H7 (cell line): ENCODE data around the gene TMC2. TPM values are rescaled to one million over a fixed set of nuclear protein-coding genes. Genes with fewer than 3 reads are reported as not detected.

Experiments
- DNase-seq: peaks from one replicate; pipeline ENCODE4 v3.0.0; 2012
- H3K27me3 ChIP-seq: 2 replicates; pipeline ENCODE4 v1.6.0; 2011; ENCODE audit warnings: mild to moderate bottlenecking, low read length; ENCODE audit not compliant: control insufficient read depth, insufficient read depth
- H3K36me3 ChIP-seq: replicated peaks from 2 replicates; pipeline ENCODE4 v1.5.1; 2011; ENCODE audit warnings: low read length; ENCODE audit not compliant: control insufficient read depth, insufficient read depth
- H3K4me3 ChIP-seq: 2 replicates; pipeline ENCODE4 v1.5.1; 2011; ENCODE audit warnings: low read depth, mild to moderate bottlenecking, control low read depth, low read length, moderate library complexity; ENCODE audit not compliant: insufficient read depth
- total RNA-seq: library from RNA; depleted of rRNA; stranded (reverse); fragments of >200 nt; shearing (Covaris generic); gene quantifications from 2 replicates; pipeline ENCODE4 v1.2.3, GENCODE V29; 2014

Gene TMC2
- total RNA-seq, 1 experiment from 2014 or later: not detected

DNA sequence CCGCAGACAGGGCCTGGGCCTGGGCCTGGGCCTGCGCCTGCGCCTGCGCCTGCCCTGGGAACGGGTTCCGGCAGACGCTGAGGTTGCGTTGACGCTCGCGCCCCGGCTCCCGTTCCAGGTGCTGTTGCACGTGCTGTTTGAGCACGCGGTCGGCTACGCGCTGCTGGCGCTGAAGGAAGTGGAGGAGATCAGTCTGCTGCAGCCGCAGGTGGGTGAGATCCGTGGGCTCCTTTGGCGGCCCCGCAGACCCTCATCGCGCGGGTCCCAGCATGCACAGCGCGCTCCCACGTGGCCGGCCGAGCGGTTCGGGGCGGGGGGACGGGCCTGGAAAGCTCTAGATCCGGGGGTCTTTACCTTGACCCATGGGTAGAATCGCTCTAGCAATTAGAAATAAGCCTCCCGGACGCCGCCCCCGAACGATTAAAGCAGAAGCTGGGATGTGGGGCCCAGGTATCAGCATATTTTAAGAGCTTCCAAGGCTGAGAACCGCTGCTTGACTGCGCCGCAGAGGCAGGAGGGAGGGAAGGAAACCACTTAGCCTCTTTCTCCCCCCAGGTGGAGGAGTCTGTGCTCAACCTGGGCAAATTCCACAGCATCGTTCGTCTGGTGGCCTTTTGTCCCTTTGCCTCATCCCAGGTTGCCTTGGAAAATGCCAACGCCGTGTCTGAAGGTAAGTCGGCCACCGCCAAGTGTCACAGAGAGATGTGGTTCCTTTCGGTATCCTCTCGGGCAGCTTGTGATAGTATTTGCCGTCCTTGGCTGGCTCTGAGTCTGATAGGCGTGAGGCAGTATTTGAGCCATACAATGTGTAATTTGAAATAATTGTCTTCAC lies 116.6 kb downstream of the TMC2 start:
- Histone ChIP-seq H3K4me3 (peak overlapping the region; percentile 99), H3K27me3 (no peaks in the 10 kb centered on the region), H3K36me3 (peaks cover 44% of the 10 kb centered on the region)
- DNase-seq: peak; percentile 72

DNA sequence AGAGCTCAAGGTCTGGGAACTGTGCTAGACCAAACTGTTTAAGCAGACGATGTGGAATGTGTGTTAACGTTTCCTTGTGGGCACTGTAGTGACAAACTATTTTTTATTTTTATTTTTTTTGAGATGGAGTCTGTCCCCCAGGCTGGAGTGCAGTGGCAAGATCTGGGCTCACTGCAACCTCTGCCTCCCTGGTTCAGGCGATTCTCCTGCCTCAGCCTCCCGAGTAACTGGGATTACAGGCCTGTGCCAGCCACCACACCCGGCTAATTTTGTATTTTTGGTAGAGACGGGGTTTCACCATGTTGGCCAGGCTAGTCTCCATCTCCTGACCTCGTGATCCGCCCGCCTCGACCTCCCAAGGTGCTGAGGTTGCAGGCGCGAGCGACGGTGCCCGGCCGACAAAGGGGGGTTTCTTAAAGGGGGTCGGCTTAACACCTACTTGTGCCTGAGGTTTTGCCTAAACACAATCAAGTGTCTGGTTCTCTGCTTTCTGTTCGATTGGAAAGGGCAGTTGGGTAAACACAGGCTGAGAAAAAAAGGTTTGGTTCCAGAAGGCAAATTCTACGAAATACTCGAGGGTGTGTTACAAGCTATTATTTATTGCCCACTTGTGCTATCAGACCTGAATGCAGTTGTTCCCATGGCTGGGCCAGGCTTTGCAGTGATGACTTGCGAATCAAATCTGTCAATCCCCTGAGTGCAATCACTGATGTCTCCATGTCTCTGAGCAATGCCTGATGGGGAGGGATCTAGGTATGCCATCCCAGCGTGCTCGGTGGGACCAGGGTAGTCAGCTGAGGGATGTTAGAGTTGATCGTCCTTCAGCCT lies 117.4 kb downstream of the TMC2 start:
- peak; percentile 10 for DNase-seq
- peaks cover 49% of the 10 kb centered on the region for H3K36me3 ChIP-seq

DNA sequence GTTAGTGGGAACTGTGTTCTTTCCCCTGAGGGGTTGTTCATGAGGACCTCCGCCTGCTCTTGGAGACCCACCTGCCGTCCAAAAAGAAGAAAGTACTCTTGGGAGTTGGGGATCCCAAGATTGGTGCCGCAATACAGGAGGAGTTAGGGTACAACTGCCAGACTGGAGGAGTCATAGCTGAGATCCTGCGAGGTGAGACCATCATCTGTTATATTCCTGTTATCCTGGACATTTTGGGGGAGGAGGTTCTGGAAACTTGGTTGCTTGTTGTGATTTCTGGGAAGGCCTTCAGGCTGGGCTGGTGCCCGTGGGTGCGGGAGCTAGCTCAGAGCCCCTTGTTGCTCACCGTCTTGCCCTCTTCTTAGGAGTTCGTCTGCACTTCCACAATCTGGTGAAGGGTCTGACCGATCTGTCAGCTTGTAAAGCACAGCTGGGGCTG lies 118.0 kb downstream of the TMC2 start:
- DNase-seq: no peak
- Histone ChIP-seq H3K4me3 (peak overlapping the region; percentile 99; the same call in 1 of the 2 replicates), H3K27me3 (no peaks in the 10 kb centered on the region), H3K36me3 (peaks cover 55% of the 10 kb centered on the region)

More for the DNA sequence above, 117.4 kb downstream of the TMC2 start:
- Histone ChIP-seq H3K27me3 (no peaks in the 10 kb centered on the region), H3K4me3 (peak overlapping the region; percentile 99)

DNA sequence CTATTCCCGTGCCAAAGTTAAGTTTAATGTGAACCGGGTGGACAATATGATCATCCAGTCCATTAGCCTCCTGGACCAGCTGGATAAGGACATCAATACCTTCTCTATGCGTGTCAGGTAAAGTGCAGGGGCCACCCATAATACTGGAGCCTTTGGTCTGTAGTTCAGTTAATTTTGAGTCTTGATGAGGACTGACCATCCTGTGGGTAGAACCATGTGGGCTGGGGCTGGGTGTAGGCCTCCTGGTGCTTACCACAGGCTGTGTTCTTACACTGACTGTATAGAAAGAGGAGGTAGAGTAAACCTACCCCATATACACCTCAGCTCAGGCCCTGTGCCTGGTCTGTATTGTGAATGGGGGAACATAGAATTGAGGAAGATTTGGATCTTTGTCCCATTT lies 118.5 kb downstream of the TMC2 start:
- Histone ChIP-seq H3K36me3 (peaks cover 59% of the 10 kb centered on the region), H3K27me3 (no peaks in the 10 kb centered on the region), H3K4me3 (no peak overlapping the region)
- no peak for DNase-seq

DNA sequence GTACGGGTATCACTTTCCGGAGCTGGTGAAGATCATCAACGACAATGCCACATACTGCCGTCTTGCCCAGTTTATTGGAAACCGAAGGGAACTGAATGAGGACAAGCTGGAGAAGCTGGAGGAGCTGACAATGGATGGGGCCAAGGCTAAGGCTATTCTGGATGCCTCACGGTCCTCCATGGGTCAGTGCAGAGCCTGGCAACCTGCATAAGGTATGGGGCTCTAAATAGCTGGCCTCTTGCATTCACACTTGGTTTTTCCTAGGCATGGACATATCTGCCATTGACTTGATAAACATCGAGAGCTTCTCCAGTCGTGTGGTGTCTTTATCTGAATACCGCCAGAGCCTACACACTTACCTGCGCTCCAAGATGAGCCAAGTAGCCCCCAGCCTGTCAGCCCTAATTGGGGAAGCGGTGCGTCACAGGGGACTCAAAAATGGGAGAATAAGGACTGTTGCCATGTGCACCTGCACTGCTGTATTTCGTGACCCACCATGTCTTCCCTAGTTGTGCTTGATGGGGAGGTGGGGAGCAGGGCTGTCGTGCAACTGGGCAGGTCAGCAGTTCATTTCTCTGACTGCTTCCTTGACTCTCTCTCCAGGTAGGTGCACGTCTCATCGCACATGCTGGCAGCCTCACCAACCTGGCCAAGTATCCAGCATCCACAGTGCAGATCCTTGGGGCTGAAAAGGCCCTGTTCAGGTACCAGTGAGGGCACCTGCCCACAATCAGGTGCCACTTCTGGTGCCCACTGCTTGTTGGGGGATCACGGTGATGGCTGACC lies 119.2 kb downstream of the TMC2 start:
- no peaks in the 10 kb centered on the region for H3K27me3 ChIP-seq
- no peak for DNase-seq
- no peak overlapping the region for H3K4me3 ChIP-seq
- peaks cover 64% of the 10 kb centered on the region for H3K36me3 ChIP-seq

DNA sequence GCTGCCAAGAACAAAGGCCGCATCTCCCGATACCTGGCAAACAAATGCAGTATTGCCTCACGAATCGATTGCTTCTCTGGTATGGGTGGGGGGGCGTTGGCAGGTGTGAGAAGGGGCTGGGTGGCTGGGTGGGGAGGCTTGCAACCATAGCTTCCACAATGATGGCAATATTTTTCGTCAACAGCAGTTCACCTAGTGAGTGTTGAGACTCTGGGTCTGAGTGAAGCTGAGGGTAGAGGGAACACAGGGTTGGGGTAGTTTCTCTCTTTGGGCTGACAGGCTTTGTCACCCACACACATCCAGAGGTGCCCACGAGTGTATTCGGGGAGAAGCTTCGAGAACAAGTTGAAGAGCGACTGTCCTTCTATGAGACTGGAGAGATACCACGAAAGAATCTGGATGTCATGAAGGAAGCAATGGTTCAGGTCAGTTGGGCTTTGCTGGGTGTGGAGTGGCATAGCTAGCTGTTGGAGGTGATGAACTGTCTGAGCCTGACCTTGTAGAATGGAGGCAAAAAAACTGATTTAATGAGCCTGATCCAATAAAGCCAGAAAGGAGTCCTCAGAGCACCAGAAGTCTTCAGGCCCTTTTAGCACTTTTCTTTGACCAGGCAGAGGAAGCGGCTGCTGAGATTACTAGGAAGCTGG lies 120.2 kb downstream of the TMC2 start:
- H3K36me3 ChIP-seq: peaks cover 70% of the 10 kb centered on the region
- DNase-seq: no peak
- H3K27me3 ChIP-seq: no peaks in the 10 kb centered on the region
- H3K4me3 ChIP-seq: no peak overlapping the region

DNA sequence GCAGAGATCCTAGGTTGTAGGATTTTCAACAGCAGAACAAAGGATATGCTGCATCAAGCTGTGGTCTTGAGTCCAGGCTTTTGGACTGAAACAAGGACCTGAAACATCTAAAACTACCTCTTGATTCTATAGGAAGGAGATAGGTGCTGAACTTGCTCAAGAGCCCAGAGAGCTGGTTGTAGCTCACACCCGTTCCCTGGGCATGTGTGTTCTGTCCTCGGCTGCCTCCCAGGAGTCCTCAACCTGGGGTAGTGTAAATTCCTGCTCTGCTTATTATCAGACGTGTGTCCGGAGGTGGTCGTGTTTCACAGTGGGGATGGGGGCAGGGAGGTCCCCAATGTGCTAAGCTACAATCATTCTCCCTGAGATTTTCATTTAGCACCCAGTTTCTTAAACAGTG lies 120.9 kb downstream of the TMC2 start:
- Histone ChIP-seq H3K36me3 (peaks cover 75% of the 10 kb centered on the region), H3K27me3 (no peaks in the 10 kb centered on the region), H3K4me3 (no peak overlapping the region)
- no peak for DNase-seq

DNA sequence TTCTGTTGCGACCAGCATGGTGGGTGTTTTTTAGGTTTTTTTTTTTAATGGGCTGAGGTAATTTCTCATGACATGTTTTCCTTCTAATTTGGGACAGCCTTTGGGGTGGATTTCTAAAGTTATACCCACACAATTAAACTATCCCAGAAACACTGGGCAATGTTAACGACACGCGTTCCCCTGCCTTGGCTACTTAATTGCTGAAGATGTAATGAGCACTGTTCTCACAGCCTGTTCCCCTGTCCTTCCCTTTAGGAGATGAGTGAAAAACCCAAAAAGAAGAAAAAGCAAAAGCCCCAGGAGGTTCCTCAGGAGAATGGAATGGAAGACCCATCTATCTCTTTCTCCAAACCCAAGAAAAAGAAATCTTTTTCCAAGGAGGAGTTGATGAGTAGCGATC lies 121.3 kb downstream of the TMC2 start:
- Histone ChIP-seq H3K4me3 (no peak overlapping the region), H3K27me3 (no peaks in the 10 kb centered on the region), H3K36me3 (peaks cover 77% of the 10 kb centered on the region)
- DNase-seq: no peak

DNA sequence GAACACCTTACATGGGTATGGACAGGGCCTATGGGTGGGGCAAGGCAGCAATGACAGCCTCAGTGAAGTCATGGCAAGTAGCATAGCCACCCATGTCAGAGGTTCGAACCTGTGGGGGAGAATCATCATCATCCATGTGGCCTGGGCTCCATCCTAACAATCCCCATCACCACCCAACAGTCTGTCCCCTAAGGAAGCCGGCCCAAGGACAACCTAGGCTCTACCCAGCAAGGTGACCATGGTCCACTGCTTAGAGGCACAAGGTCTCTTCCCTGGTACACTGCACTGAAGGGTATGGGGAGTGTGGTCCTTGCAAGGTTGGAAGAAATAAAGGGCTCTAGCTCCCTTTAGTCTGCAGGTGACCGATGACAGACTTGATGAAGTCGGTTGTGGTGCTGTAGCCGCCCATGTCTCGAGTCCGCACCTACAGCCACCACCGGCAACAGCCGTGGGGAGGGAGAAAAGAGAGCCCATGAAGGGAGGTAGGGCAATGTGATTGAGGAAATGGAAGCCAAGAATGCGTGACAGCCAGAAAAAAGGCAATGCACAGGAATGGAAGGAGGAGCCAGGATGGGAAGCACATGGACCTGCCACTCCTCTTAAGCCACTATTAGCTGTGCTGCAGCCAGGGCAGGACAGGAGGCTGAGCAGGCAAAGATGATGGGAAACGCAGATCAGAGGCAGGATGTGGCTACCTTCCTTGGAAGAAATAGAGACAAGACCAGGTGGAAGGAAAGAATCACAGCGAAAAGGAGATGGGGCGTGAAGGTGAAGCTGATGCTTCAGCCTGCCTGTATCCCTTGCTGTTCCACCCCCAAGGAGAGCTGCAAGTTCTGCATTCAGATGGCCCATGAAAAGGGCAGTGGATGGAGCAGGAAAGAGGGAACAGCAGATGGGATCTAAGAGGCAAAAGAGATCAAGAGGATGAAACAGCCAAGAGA lies 122.3 kb downstream of the TMC2 start:
- no peak for DNase-seq
- Histone ChIP-seq H3K36me3 (peaks cover 72% of the 10 kb centered on the region), H3K27me3 (no peaks in the 10 kb centered on the region), H3K4me3 (no peak overlapping the region)

DNA sequence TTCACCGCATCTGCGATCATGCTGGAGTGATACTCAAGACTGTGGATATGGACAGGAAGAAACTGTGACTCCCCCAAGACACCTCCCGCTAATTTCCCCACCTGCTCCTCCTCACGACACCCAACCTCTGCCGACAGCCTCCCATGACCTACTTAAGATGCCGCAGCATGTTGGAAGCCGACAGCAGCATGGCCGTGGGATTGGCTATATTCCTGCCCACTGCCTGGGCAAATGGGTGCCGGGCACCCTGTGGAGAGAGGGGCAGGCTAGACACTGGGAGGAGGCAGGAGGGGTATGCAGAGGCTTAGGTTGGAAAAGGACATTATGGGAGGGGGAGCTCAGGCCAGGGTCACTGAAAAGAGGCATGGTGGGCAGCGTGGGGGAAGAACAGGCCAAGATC lies 123.2 kb downstream of the TMC2 start:
- DNase-seq: no peak
- Histone ChIP-seq H3K36me3 (peaks cover 64% of the 10 kb centered on the region), H3K27me3 (no peaks in the 10 kb centered on the region), H3K4me3 (no peak overlapping the region)

DNA sequence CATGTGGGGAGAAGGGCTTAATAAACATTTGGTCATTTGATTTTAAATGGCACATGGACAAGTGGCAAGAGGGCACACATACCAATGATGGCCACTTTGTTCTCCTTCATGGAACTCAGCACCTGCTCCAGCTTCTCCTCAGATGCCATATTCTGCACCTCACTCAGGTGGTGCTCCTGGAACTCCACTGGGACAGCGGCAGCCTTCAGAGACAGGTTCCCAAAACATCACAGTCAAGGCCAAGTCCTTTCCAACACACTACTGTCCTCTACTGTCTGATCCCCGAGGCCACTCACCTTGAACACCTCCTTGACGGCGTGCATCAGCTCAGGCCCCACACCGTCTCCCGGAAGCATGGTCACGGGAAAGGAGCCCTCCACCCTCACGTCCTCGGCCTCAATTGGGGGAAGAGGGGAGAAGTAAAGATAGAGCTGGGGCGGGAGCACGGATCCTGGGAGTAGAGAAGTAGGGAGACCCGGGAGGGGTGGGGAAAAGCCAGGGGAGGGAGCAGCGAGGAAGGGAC lies 127.1 kb downstream of the TMC2 start:
- Histone ChIP-seq H3K36me3 (peaks cover 31% of the 10 kb centered on the region), H3K4me3 (peak overlapping the region; percentile 97), H3K27me3 (peaks cover 2% of the 10 kb centered on the region; the same call in 1 of the 2 replicates)
- no peak for DNase-seq

DNA sequence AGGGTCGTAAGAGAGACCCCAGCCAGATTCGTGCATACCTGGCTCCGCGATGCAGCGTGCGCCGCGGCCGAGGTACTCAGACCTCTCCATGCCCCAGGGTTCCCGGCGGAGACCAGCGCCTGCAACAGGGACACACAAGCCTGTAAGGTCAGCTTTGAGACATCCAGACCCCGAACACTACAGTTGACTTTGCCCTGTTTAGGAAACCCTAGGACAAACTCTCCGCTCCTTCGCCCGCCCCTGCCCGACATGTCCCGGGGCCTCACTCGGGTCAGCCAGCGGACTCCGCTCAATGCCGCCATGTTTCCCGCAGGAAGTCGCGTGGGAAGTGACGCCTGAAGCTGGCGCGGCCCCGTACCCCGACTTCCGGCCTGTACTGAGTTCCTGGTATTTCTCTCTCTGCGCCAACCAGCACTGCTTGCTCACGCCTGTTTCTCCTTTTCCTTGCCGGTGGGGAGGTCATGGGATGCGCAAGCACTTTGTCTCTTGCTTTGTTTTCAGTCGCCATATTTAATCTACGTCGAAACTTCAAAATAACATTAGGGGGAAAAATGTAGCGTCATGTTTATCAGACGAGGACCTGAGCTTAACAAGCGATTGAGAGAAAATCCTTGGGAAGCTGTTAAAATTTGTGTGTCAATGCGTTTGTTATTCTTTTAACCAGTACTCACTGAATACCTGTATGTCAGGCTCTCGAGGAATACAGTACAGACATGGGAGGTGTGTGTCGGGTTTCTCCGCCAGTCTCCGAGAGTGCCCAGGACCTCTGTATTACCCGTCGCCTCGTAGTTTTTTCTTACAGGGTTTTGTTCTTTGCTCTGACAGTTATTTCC lies 127.7 kb downstream of the TMC2 start, which contains the start of gene IDH3B:
Gene IDH3B (minus strand): TSS at position 330 of the 833 bp plus-strand sequence. CDS start 28 bp downstream, at position 302.
- peaks cover 26% of the 10 kb centered on the region for H3K36me3 ChIP-seq
- DNase-seq: peak; percentile 92
- H3K4me3 ChIP-seq: peak within 1 kb of the TSS; percentile 97
- H3K27me3 ChIP-seq: peaks cover 2% of the 10 kb centered on the region; the same call in 1 of the 2 replicates
